ENCODE data around the gene BLM. TPM values are rescaled to one million over a fixed set of nuclear protein-coding genes. Genes with fewer than 3 reads are reported as not detected.
A peak's percentile ranks its signal among the peaks of the same experiment; 100 is the strongest.

Gene BLM
- total RNA-seq, 1 donor from 2014 or later: 58.0 TPM

DNA sequence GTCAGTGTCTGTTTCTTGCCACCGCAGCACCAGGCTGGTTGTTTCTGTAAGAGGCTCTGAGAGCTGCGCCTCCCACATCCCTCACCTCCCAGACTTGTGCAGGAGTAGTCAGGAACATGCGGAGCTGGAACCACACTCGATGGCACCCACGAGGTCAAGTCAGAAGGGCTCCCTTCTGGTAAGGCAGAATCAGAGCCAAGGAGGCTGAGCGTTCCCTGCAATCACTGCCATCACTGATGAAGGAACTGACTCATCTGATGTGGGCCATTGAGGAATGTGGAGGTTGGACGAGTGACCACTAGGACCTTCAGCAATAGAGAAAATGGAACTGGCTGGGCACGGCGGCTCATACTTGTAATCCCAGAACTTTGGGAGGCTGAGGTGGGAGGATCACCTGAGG lies 35.7 kb upstream of the BLM start:
- H3K36me3 ChIP-seq: no peaks in the 10 kb centered on the region
- H3K27ac ChIP-seq: no peak overlapping the region
- no peak for DNase-seq (ENCODE audit: low spot score)
- H3F3A ChIP-seq (ENCODE audit: low read depth): no peaks in the 10 kb centered on the region
- H2AFZ ChIP-seq (replicated peaks): no peak overlapping the region
- peaks cover 2% of the 10 kb centered on the region for H3K9me3 Mint-ChIP-seq
- no peaks in the 10 kb centered on the region for H3K79me2 ChIP-seq (ENCODE audit: low read depth)
- H3K27ac Mint-ChIP-seq: no peak overlapping the region
- no peak overlapping the region for H3K9ac ChIP-seq
- peaks cover 3% of the 10 kb centered on the region for H3K36me3 Mint-ChIP-seq
- no peaks in the 10 kb centered on the region for H3K27me3 Mint-ChIP-seq (ENCODE audit: insufficient read depth, low read depth)
- no peaks in the 10 kb centered on the region for H3K9me3 ChIP-seq (ENCODE audit: low read depth)
- H3K4me3 Mint-ChIP-seq: no peak overlapping the region
- no peak overlapping the region for H3K4me2 ChIP-seq
- H3K4me1 Mint-ChIP-seq: peaks cover 6% of the 10 kb centered on the region
- no peak overlapping the region for H3K4me3 ChIP-seq
- no peaks in the 10 kb centered on the region for H3K4me1 ChIP-seq
- no peaks in the 10 kb centered on the region for H4K20me1 ChIP-seq (ENCODE audit: low read depth)
- H3K27me3 ChIP-seq: no peaks in the 10 kb centered on the region
- TF ChIP-seq EZH2phosphoT487 (IDR thresholded peaks at IDR 0.05): no peak

DNA sequence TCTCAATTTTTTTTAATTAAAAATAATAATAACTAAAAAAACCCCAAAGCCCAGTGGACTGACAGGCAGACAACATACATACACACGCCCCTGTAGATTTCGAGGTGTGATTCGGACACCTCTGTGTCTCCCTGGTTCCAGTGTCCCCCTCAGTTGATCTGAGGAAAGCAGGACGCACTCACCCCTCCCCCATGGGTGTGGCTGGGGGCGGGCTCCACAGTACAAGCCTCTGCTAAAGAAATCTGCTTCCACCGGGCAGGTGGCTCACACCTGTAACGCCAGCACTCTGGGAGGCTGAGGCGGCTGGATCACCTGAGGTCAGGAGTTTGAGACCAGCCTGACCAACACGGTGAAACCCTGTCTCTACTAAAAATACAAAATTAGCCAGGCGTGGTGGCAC lies 33.8 kb upstream of the BLM start:
- Mint-ChIP-seq H3K27me3 (ENCODE audit: insufficient read depth, low read depth) (no peaks in the 10 kb centered on the region), H3K27ac (no peak overlapping the region), H3K4me1 (peaks cover 6% of the 10 kb centered on the region), H3K4me3 (no peak overlapping the region), H3K9me3 (peaks cover under 1% of the 10 kb centered on the region), H3K36me3 (peaks cover under 1% of the 10 kb centered on the region)
- Histone ChIP-seq H3K27ac (no peak overlapping the region), H4K20me1 (ENCODE audit: low read depth) (no peaks in the 10 kb centered on the region), H3K9ac (no peak overlapping the region), H3K4me3 (no peak overlapping the region), H3F3A (ENCODE audit: low read depth) (no peaks in the 10 kb centered on the region), H3K4me2 (no peak overlapping the region), H3K9me3 (ENCODE audit: low read depth) (no peaks in the 10 kb centered on the region), H3K36me3 (no peaks in the 10 kb centered on the region), H2AFZ (replicated peaks) (no peak overlapping the region), H3K27me3 (no peaks in the 10 kb centered on the region), H3K4me1 (no peaks in the 10 kb centered on the region), H3K79me2 (ENCODE audit: low read depth) (no peaks in the 10 kb centered on the region)
- no peak for DNase-seq (ENCODE audit: low spot score)
- TF ChIP-seq, protein P1, sequence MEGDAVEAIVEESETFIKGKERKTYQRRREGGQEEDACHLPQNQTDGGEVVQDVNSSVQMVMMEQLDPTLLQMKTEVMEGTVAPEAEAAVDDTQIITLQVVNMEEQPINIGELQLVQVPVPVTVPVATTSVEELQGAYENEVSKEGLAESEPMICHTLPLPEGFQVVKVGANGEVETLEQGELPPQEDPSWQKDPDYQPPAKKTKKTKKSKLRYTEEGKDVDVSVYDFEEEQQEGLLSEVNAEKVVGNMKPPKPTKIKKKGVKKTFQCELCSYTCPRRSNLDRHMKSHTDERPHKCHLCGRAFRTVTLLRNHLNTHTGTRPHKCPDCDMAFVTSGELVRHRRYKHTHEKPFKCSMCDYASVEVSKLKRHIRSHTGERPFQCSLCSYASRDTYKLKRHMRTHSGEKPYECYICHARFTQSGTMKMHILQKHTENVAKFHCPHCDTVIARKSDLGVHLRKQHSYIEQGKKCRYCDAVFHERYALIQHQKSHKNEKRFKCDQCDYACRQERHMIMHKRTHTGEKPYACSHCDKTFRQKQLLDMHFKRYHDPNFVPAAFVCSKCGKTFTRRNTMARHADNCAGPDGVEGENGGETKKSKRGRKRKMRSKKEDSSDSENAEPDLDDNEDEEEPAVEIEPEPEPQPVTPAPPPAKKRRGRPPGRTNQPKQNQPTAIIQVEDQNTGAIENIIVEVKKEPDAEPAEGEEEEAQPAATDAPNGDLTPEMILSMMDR (IDR thresholded peaks at IDR 0.05): no peak
- TF ChIP-seq EZH2phosphoT487 (IDR thresholded peaks at IDR 0.05) (no peak), EZH2 (IDR thresholded peaks at IDR 0.05) (no peak)

DNA sequence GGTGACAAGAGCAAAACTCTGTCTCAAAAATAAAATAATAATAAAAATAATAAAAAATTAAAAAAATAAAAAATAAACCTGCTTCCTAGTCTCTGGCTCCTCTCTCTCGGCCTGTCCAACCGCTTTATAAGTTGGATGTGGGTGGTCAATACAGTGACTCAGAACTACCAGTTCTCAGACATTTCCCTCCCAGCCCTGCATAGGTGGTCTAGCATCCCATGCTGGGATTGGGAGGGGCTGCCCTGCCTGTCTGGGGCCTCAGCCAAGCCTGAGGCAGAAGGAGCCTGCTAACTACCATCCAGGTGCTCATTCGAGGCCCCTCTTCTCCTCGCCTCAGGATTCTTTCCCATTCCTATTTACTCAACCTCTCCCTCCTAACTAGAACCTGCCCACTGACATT lies 33.3 kb upstream of the BLM start:
- no peaks in the 10 kb centered on the region for H3K36me3 Mint-ChIP-seq
- no peak overlapping the region for H2AFZ ChIP-seq (replicated peaks)
- peaks cover 6% of the 10 kb centered on the region for H3K4me1 Mint-ChIP-seq
- H3K9me3 ChIP-seq (ENCODE audit: low read depth): no peaks in the 10 kb centered on the region
- peak; percentile 15 for DNase-seq (ENCODE audit: low spot score)
- no peaks in the 10 kb centered on the region for H3F3A ChIP-seq (ENCODE audit: low read depth)
- no peak overlapping the region for H3K9ac ChIP-seq
- H3K9me3 Mint-ChIP-seq: no peaks in the 10 kb centered on the region
- no peaks in the 10 kb centered on the region for H3K27me3 Mint-ChIP-seq (ENCODE audit: insufficient read depth, low read depth)
- TF ChIP-seq EZH2 (IDR thresholded peaks at IDR 0.05): no peak
- H3K4me2 ChIP-seq: no peak overlapping the region
- no peak overlapping the region for H3K27ac ChIP-seq
- H3K36me3 ChIP-seq: no peaks in the 10 kb centered on the region
- no peaks in the 10 kb centered on the region for H3K79me2 ChIP-seq (ENCODE audit: low read depth)
- H3K4me3 Mint-ChIP-seq: no peak overlapping the region
- H3K4me3 ChIP-seq: no peak overlapping the region
- no peaks in the 10 kb centered on the region for H3K27me3 ChIP-seq
- no peaks in the 10 kb centered on the region for H3K4me1 ChIP-seq
- no peak overlapping the region for H3K27ac Mint-ChIP-seq
- H4K20me1 ChIP-seq (ENCODE audit: low read depth): no peaks in the 10 kb centered on the region

GRCh38 chr15:90684281-90684680 lies 32.9 kb upstream of the BLM start:
- TF ChIP-seq EZH2phosphoT487 (IDR thresholded peaks at IDR 0.05) (no peak), EZH2 (IDR thresholded peaks at IDR 0.05) (no peak)
- TF ChIP-seq, protein P1 (IDR thresholded peaks at IDR 0.05): no peak
- no peak overlapping the region for H3K27ac Mint-ChIP-seq
- no peaks in the 10 kb centered on the region for H3K27me3 ChIP-seq
- H4K20me1 ChIP-seq (ENCODE audit: low read depth): no peaks in the 10 kb centered on the region
- H3K36me3 ChIP-seq: no peaks in the 10 kb centered on the region
- no peaks in the 10 kb centered on the region for H3K27me3 Mint-ChIP-seq (ENCODE audit: insufficient read depth, low read depth)
- no peaks in the 10 kb centered on the region for H3K9me3 ChIP-seq (ENCODE audit: low read depth)
- H3K4me1 ChIP-seq: no peaks in the 10 kb centered on the region
- H3K36me3 Mint-ChIP-seq: no peaks in the 10 kb centered on the region
- H3F3A ChIP-seq (ENCODE audit: low read depth): no peaks in the 10 kb centered on the region
- H3K79me2 ChIP-seq (ENCODE audit: low read depth): no peaks in the 10 kb centered on the region
- no peak overlapping the region for H3K4me3 ChIP-seq
- H3K9ac ChIP-seq: no peak overlapping the region
- H3K27ac ChIP-seq: no peak overlapping the region
- no peak for DNase-seq (ENCODE audit: low spot score)
- H3K4me2 ChIP-seq: no peak overlapping the region
- H3K4me1 Mint-ChIP-seq: peaks cover 6% of the 10 kb centered on the region
- H3K9me3 Mint-ChIP-seq: peaks cover under 1% of the 10 kb centered on the region
- H2AFZ ChIP-seq (replicated peaks): no peak overlapping the region
- no peak overlapping the region for H3K4me3 Mint-ChIP-seq

All from neural progenitor cell (in vitro differentiated cells).